Epithelial cell of esophagus (primary cell): ENCODE measurements around the gene SH3TC2.

Source experiments
- DNase-seq: peaks from one replicate; pipeline ENCODE4 v3.0.0; 2010; ENCODE audit warnings: low read depth
- H3K4me3 ChIP-seq: 2 replicates; pipeline ENCODE4 v1.5.1; 2011; ENCODE audit warnings: mild to moderate bottlenecking, low read length, control low read depth
- TF ChIP-seq, protein P1 (sequence below): IDR thresholded peaks from 2 replicates; pipeline ENCODE4 v1.5.1; 2011; ENCODE audit warnings: low read depth, mild to moderate bottlenecking, low read length, control low read depth, inconsistent platforms; ENCODE audit not compliant: insufficient read depth; ENCODE audit errors: missing control alignments

Gene SH3TC2

DNA sequence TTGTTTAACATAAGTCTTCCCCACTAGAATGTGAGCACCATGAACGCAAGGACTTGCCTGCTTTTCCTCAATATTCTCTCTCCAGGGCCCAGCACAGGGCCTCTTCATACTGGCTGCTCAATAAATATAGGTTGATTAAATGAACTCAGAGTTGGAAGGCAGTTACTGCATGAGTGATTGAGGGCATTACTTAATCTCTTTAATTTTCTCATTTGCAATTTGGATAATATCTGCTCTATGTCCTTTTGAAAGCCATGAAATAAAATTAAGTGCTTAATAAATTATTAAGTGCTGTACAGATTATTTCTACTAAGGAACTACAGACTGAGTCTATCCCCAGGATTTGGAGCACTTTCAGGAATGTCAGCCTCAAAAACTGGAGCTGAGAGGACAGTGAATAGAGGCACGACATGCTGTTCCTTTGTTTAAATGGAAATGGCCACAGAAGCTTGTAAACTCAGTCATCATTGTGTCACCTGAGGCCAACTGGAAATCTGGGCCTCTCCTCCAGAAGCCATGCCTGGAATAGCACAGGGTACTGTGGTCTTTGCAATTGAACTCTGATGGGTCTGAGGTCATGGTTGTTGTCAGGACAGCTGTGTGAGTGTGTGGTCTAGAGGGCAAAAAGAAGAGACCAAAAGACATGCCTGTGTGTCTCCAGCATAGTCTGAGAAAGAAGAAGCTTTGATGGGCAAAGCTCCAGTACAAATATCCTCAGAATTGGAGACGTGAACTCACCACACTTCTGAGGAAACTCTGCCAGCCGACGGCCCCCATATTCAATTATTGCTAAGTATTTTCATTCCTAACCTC, 86.1 kb downstream of the SH3TC2 start:
- DNase-seq, result no peak
- no peak overlapping the region for H3K4me3 ChIP-seq
- TF ChIP-seq, protein P1, sequence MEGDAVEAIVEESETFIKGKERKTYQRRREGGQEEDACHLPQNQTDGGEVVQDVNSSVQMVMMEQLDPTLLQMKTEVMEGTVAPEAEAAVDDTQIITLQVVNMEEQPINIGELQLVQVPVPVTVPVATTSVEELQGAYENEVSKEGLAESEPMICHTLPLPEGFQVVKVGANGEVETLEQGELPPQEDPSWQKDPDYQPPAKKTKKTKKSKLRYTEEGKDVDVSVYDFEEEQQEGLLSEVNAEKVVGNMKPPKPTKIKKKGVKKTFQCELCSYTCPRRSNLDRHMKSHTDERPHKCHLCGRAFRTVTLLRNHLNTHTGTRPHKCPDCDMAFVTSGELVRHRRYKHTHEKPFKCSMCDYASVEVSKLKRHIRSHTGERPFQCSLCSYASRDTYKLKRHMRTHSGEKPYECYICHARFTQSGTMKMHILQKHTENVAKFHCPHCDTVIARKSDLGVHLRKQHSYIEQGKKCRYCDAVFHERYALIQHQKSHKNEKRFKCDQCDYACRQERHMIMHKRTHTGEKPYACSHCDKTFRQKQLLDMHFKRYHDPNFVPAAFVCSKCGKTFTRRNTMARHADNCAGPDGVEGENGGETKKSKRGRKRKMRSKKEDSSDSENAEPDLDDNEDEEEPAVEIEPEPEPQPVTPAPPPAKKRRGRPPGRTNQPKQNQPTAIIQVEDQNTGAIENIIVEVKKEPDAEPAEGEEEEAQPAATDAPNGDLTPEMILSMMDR, result no peak

DNA sequence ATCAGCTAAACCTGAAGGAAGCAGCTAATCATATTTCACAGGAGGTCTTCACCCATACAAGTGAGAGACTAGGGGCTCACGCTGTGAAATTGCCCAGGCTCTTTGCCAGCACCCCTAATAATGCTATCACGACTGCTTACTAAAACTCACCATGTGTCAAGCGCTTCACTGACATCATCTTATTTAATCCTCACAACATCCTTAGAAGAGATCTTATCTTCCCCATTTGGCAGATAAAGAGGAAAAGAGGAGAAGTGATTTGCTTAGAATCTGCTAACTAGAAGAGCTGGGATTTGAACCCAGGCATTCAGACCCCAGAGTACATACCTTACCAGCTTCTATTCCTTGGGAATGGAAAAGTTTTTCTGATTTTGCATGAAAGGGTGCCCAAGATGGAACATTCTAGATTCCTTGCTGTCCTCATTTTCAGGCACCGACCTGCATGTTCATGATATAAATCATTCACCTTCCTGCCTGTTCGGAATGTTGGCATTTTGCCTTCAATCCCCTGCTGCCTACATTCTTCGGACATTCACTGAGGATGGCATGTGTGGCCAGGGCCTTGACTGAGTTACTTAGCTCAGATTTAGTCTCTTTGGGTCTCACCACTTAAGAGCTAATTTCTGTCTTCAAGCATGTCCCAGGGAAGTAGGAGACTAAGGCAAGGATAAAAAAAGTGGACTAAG, 88.1 kb downstream of the SH3TC2 start:
- DNase-seq, result peak; percentile 57
- no peak overlapping the region for H3K4me3 ChIP-seq
- TF ChIP-seq, protein P1, result no peak

DNA sequence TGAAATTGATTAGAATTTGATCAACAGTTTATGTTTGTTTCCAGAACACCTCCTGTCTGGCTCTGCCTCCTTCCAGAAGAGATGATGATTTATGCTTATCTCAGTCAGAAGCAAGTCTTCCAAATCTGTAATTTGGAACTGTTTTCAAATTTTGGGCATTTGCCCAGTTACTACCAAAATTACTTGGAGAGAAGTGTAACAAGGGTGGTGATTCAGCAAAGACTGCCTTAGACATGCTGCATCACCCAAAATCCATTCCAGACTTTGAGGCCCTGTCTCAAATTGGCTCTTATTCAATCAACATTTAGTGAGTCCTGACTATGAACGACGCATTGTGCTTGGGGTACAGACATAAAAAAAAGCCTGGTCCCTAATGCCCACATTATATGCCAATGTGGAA, 89.4 kb downstream of the SH3TC2 start:
- peak; percentile 25 for DNase-seq
- H3K4me3 ChIP-seq, result no peak overlapping the region
- TF ChIP-seq, protein P1, result no peak

DNA sequence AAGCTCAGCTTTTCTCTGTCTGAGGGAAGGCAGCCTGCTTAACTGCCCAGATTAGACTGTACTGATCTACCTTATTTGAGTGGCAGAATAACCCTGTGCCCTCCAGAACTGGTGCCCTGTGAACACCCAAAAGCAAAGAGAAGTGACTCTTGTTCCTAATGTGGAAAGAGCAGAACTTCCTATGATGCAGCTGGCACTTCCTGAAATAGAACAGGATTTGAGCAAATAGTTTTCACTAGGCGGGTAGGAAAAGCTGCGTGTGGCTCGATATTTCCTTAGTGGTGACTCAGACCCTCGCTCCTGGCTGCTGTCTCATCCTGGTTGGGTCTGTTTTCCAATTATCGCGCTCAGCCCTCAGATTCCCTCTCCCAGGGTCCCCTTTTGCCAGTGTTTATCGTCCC, 89.9 kb downstream of the SH3TC2 start:
- TF ChIP-seq, protein P1, result no peak
- peak; percentile 90 for DNase-seq
- H3K4me3 ChIP-seq, result no peak overlapping the region

DNA sequence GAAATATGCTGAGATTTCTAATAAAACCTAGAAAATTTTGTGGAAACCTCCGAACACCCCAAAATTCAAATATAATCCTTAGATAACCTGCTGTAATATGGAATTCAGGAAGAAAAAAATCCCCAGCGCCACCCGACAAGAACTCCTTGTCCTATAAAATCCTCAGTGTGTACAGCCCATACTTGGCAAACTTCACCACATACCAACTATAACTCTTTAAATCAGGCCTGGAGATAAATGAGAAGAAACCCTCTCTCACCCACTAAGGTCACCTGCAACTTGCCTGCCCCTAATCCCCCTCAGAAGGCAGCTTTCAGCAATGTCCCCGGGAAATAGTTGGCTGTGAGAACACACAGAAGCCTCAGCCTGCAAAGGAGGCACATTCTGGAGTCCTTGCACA, 90.5 kb downstream of the SH3TC2 start:
- H3K4me3 ChIP-seq, result no peak overlapping the region
- no peak for DNase-seq
- TF ChIP-seq, protein P1, result no peak

DNA sequence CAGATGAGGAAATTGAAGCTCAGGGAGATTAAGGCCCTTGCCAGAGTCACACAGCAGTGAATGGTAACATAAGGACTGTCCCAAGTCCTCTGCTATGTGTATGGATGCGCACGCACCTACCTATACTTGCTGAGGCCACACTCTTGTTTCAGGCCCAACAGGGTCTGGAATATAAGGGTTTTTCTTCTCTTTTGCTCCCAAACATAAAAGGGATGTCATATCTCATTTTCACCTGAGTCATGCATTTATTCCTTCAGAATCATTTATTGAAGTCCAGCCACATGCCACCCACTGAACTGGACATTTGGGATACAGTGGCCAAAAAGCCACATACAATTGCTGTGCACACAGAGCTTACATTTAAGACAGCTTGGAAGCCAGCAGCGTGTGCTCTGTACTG, 92.0 kb downstream of the SH3TC2 start:
- H3K4me3 ChIP-seq, result no peak overlapping the region
- no peak for DNase-seq
- TF ChIP-seq, protein P1, result no peak
